Activated effector memory CD4-positive, alpha-beta T cell treated with anti-CD3 and anti-CD28 coated beads, Interleukin-2, amount 50 U/mL, for 16 hours (primary cell): ENCODE results near the gene UBQLN4.

Experiments used
- DNase-seq: peaks from one replicate; pipeline ENCODE4 v3.0.0-alpha.2; 2020

The UBQLN4 gene

DNA sequence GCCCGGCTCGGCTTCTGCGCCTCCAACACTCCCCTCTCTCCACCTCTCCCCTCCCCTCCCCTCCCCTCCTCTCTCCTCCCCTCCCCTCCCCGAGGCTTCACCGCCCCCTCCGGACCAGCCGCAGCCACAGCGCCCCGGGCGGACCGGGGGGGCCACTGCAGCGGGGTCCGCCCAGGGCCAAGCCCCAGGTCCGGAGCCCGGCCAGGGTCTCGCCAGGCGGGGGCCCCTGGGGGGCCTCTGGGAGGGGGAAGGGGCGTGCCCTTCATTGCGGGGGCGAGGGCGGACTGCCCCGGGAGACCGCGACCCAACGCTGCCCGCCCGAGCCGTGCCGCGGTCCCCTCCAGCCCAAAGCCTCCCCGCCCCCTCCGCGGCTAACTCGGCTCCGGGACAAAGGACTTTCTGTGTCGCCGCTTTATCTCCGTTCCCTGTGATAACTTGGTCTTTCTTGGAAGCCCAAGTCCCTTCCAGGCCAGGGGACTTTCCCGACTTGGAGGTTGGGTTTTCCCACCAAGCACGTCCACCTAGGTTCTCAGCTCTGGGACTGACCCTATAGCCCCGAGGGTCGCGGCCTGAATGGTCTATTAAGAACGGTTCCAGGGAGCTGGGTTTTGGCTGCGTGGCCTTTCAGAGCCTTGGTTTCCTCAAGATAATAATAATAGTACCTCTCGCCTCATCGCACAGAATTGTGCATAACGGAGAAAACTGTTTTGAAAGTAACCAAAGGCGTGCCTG, at the start of gene UBQLN4:
UBQLN4 (minus strand) TSS at position 31 of the 732 bp plus-strand sequence. CDS start 97 bp downstream, outside the sequence.
- DNase-seq, result peak; percentile 94

DNA sequence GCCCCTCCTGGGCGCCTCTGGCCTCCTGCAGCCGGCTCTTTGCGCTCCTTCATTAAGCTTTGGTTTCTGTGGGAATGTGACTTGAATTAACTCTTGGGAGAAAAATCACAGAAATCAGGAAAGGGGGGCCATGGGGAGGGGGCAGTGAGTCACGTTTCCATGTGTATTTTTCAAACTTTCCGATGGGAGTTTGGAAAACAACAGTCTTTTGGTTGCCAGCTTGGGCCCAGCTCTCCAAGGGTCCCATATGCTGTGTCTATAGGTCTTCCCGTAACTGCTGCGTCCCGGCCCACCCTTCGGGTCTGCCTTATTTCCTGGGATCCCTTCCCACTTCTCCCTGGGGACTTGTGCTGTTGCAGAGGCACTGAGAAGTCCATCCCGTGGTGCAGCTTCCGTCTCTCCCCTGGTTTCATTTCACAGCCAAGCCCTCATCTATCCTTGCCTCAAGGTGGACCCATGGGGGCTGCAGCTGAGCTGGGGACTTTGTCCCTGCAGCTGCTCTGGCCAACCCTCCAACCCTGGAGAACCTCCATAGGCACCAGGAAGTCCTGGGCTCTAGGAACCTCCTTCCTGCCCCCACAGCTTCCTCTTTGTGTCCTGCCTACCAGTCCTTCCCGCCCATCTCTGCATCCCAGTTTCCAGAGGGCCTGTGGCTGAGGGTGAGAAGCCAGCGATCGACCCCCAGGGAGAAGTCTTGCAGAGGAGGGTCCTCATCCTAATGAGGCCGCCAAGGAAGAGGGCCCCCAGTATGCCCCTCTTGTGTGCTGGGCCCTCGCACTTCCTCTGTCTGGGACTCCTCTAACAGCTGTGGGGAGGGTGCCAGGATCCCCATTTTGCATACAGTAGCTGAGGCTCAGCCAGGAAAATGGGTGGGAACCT, 49.3 kb upstream of the UBQLN4 start:
- DNase-seq, result no peak

DNA sequence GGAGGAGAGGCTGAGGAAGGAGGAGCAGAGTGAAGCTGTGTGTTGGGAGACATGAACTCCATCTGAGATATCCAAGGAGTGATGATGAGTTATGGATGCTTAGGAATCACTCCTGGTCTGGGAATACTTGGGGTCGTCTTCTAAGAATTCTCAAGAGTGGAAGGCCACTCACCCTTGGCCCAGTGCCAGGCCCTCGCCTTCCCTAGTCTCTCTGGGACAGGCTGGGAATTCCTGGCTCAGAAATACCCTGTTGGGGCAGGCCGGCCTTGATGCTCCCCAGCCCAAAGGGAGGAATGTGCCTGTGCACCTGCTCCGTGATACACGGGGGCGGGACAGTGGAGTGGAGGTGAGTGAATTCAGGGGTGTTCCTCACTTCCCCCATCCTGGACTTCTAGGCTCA, 48.3 kb upstream of the UBQLN4 start:
- DNase-seq, result no peak

DNA sequence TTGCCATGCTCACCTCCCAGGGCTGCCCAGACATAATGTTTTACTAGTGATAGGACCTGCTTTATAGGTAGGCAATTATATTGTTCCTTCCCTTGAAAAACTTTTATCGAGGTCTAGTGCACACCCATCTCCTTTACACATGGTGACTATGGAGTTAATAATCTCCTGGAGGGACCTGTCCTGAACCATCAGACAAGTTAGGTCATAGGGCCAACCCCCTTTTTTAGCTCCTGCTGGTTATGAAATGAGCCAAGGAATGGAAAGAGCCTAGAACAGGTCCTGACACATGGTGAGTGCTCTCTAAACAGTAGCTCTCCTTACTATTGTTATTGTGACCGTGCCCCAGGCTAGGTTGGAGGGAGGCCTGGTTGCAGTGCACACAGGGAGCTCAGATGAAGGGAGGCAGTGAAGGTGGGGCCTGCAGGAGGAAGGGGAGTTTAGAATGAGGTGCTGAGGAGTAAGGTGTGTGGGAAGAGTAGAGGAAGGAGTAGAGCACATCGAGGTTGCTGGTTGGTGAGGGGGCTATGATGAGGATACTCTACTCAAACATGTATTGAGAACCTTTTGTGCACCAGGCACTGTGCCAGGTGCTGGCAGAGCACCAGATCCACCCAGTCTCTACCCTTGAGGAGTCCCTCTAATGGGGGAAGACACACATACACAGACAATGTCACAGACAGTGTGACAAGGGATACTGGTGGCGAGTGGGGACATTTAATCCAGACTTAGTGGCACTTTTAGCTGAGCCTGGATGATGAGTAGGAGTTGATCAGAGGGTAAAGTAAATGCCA, 46.8 kb upstream of the UBQLN4 start:
- no peak for DNase-seq

DNA sequence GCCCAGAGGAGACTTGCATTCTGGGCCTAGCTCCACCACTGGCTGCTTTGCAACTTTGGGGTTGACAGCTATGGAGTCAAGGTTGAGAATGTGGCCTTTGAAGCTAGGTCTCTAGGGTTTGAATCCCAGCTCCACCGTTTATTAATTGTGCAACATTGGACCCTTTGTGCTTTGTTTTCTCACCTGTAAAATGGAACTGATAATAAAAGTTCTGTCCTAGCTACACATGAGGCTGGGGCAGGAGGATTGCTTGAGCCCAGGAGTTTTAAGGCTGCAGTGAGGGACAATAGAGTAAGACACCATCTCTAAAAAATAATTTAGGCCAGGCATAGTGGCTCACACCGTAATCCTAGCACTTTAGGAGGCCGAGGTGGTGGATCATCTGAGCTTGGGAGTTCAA, 45.7 kb upstream of the UBQLN4 start:
- no peak for DNase-seq

DNA sequence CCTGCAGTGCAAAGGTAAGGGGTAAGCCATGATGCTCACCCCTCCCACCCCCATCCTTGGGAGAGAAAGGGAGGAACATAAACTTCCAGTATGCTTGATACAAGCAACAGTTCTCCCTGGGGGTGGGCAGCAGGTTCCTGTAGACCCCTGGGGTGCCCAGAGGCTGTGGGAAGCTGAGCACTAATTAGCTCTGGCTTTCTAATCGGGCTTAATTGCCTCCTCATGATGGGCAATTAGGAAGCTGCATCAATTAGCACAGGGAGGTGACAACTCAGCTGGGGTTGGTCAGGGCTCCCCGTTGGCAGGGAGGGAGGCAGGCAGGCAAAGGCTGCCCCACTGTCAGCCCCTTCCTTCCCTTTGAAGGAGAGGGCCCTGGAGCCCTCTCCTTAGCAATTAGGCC, 45.2 kb upstream of the UBQLN4 start:
- DNase-seq, result no peak

DNA sequence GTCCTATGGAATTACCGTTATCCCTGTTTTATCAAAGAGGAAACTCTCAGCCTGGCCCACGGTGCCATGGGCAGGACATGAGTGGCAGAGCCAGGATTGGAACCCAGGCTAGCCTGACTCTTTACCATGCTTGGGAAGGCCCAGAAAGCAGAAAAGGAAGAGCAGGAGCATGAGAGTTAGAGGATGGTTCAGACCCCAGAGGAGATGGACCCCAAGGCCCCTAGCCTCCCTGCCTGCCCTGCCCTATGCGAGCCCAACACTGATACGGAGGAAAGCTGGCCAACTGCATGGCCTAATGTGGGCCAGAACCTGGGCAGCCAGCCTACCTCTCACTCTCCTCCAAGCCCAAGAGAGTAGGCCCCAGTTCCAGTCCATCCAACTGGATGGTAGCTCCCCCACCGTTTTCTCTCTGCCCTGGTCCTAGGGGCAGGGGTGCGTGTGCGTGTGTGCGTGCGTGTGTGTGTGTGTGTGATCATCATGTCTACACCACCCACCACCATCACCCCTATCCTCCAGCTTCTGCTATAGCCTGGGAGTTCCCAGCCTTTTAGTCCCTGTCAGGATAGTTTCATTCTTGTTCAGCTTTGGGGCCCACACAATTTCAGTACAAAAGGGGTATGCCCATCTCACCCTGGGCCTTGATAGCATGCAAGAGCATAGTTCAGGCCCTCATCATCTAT, 44.0 kb upstream of the UBQLN4 start:
- DNase-seq, result peak; percentile 81

DNA sequence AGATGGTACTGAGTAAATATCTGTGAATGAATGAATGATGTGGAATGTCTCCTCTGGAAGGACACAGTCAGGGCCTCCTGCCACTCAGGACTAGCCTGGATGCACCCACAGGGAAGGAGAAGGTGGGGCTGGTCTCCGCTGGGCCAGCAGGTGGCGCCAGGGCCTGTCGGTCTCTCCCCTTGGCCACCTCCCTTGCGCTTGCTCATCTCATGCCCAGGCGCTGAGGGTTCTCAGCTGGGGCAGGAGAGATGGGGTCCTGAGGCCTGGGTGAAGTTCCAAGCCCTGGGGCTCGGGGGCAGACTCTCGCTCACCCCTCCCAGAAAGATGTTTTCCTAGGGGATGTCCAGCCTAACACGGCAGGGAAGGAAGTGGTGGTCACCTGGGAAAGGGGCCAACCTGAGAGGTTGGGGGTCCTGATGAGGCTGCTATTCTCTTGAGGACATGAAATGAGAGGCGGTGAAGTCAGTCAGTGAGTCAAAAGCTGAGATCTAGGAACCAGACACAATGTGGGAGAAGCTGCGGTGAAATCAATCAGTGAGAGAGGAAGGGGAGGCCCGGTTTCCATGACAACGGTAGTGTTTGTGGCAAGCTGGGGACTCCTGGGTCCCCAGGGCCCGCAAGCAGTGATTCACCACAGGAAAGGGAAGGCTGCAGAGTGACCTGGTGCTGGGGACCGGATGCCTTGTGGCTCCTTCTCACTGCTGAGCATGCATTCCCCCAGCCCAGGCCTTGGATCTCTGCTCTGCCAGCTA, 43.2 kb upstream of the UBQLN4 start:
- peak; percentile 95 for DNase-seq

DNA sequence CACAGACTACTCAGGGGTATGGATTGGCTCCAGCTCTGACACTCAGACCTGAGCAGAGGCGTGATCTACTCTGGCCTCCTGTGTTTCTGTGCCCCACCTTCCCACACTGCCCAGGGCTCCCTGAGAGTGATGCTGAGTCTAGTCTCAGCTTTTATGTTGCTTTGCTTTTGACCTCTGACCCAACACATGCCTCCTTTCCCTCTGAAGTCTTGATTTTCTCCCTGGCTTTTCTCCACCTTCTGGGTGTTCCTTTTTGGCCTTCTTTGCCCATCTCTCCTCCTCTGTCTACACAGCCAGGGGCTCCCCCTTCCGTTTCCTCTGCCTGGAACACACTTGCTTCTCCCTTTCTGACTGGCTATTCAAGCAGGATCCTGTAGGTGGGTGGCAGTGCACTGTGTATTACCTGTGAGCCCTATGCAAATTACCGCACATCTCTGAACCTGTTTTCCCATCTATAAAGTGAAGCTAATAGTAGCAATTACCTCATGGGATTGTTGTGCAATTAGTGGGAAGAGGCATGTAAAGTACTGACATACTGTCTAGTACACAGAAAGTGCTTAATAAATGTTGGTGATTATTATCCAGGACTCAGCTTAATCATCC, 42.4 kb upstream of the UBQLN4 start:
- no peak for DNase-seq

DNA sequence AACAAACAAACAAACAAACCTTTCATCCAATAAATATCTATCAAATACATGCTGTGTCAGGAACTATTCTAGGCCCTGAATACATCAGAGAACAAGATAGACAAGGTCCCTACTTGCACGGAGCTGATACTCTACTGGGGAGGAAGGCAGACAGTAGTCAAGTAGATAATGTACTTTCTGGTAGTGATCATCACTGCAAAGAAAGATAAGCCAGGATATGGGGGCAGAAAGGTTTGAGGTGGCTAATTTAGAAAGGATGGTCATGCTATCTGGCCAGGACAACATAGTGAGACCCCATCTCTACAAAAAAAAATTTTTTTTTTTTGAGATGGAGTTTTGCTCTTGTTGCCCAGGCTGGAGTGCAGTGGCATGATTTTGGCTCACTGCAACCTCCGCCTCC, 38.0 kb upstream of the UBQLN4 start:
- no peak for DNase-seq

DNA sequence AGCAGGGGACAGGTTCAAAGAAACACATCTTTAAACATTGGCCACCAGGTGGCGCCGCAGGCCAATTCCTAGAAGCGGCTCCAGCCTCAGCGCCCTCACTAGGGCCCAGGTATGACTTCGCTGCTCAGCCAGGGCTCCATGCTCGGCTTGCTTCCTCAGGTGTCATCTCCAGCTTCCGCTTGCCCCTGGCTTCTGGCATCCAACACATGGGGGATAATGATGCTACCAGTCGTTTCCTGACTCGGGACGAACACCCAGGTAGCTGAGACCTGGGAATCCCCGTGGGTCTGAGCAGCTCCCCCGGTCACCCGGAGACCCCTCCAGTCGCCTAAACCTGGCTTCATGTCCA, 37.2 kb upstream of the UBQLN4 start:
- DNase-seq, result peak; percentile 96

DNA sequence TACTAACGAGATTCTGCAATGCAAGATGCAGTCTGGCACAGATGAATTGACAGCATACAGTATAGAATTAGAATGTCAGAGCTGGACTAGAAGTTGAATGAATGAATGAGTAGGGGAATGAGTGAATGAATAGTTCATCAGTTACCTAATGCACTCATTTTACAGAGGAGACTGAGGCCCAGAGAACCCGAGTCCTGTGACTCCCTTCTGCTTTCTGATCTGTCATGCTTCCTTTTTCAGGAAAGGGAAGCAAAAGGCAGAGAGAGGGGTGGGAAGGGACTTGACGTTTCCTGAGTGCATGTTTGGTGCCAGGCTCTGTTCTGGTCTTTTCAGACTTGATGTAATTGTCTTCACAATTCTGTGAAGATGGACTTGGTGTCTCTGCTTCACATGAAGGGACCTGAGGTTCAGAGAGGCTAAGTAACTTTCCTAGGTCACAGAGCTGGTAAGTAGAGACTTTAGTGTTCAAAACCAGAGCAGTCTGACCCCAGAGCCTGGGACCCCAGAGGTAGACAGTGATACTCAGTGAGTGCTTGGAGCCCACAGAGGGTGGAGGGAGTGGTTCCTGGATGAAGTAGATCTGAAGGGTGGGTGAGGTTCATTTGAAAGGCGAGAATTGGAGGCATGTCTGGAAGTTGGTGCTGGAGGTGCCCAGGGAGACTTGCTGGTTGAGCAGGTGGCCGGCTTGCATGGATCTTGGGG, 36.7 kb upstream of the UBQLN4 start:
- DNase-seq, result no peak

DNA sequence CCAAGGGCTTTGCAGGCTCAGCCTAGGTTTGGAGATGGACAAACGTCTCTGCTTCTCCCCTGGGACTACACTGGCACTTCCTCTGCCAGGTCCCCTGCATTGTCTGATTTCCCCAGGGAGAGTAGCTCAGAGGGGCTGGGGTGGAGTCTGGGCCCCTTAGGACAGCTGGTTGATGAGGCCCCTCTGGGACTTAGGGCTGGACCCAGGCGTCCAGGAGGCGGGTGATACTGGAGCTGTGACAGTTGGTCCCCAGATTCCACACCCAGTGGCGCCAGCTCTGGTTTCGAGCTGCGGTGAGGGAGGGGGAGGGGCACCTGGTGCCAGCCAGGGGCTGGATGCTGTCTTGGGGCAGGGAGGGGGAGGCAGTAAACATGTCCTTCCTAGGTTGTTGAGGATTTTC, 36.1 kb upstream of the UBQLN4 start:
- DNase-seq, result no peak

DNA sequence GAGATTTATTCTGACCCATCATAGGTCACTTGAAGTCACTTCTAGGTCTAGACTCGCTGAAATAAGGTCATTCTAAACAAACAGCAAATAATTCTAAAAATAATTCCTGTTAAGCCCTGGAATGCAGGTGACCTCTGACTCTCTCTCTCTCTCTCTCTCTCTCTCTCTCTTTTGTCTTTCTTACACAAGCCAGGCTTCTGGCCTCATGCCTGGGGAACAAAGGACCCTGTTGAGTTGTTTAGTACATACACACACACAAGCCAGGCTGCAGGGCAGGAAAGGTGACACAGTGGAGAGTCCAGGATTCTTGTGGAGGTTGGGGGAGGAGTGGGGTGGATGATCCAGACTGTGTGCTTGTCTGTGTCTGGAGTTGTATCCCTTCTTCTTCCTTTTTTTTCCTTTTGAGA, 32.7 kb upstream of the UBQLN4 start:
- no peak for DNase-seq

DNA sequence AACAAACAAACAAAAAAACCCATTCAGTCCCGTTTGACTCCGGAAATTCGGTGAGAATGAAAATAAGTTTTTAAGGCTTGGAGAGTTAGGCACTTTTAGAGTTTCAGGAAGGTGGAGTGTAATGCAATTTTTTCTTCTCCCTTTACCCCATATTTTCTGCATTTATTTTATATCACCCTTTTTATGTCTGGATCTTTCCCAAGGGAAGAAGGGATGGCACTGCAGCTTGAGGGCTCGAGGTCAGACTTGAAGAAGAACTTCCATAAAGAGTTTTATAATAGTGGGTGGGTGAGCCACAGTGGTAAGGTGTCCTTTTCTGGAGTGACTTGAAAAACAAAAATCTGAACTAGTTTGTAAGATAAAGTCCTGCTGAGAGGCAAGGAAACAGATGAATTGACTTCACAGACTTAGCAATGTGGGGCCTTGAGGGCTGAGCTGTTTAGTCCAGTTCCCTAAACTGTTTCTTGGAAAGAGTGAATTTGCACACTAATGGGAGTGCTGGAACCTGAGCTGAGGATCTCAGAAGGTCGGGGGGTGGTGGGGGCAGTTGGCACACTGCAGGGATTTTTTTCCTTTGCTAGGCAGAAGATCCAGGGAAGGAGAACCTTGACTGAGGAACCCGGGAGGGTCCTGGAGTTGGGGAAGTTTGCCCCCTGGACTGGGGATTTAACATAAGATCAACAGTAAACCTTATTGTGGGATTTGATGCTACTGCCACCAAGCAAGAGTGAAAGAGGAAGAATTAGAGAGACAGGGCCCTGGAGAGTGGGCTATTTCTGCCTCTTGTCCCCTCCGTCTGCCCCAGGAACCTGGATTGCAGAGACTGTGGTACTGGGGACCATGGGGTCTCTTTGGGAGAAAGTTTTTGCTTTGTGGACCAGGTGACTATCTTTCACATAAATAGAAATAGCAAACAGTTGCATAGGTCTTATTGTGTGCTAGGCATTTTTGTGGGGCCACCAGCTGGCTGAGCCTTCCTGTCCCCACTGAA, 30.5 kb upstream of the UBQLN4 start:
- DNase-seq, result no peak

DNA sequence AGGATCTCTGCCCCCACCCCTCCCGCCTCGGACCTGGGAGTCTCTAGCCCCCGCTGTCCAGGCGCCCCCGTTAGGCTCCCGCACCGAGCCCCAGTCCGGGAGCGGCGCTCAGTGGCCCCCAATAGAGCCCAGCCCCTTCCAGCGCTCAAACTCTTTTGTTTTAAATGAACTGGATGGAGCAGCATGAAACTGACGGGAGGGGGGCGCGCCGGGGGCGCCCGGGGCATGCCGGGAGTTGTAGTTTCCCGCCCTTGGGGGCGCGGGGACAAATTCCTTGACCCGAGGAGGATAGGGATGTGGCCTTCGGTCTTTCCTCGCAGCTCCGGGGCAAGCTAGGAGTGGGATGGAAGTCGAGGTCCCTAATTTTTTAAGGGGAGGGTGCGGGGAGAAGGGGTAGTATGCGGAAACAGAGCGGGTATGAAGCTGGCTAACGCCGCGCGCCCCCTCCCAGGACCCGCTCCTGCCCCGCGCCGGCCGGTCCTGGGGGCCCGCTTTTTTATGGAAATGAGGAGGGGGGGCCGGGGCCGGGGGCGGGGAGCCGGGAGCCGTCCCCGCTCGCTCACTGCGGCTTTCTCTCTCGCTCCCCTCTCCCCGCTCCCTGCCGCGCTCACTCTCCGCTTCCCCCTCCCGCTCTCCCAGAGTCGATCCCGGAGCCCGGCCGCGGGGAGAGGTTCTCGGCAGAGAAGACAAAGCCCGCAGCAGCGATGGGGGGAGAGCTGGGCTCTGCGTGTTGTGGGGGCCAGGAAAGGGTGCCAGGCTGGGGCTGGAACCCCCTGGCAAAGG, 28.9 kb upstream of the UBQLN4 start, which contains the start of gene MEX3A:
MEX3A (minus strand) TSS at position 157 of the 783 bp plus-strand sequence. CDS start 467 bp downstream, outside the sequence.
- peak; percentile 87 for DNase-seq

DNA sequence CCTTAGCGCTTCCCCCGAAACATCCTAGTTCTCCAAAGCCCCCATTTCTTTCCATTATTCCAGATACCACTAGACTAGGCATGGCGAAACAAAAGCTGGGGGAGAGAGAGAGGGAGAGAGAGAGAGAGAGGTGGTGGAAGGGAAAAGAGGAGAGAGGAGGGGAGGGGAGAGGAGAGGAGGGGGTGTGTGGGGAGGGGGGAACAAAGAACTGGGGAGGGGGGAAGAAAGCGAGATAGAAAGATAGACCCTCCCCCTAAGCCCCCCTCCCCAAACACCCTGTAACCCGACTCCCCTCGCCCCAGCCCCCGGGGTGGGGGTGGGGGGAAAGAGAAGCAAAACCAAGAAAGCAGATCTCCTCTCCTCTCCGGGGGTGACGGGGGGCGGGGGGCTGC, 28.3 kb upstream of the UBQLN4 start:
- DNase-seq, result no peak

DNA sequence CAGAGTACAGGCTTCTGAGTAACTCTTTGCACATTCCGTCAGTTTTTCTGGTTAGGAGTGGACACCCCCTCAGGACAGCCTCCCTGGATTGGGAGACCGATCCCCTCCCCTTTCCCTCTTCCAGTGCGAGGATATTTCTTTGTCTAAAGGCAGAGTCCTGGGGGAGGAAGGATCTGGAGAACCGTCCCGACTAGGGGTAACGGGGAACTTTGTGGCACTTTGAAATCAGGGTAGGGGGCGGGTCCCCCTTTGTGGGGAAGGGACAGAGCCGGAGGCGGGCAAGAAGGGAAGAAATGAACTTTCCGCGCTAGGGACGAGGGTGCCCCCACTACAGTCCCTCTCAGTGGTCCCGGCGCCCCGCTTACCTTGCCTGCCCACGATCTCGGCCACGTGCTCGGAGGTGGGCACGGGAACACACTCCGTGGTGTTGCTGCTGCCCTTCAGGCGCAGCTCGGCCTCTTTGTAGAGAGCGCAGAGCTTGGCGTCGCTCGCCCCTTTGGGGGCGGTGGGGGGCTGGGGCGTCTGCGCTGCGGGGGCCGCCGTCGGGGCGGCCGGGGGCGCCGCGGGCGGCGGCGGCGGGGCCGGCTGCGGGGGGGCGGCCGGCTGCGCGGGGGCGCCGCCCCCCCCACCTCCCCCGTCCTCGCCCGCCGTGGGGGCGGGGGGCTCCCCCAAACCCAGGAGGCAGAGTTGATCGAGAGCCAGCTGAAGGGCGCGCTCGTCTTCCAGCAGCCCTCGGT, 27.8 kb upstream of the UBQLN4 start:
- DNase-seq, result no peak
